ENCODE data around the gene HLF. TPM values are rescaled to one million over a fixed set of nuclear protein-coding genes. Genes with fewer than 3 reads are reported as not detected.
"Not testable (repeated sequence)": the region's sequence is repeated elsewhere in the genome, so short reads cannot be mapped to it uniquely, and the experiment has no call there.

HLF gene
- polyA plus RNA-seq, 1 donor from 2014 or later = not detected

DNA sequence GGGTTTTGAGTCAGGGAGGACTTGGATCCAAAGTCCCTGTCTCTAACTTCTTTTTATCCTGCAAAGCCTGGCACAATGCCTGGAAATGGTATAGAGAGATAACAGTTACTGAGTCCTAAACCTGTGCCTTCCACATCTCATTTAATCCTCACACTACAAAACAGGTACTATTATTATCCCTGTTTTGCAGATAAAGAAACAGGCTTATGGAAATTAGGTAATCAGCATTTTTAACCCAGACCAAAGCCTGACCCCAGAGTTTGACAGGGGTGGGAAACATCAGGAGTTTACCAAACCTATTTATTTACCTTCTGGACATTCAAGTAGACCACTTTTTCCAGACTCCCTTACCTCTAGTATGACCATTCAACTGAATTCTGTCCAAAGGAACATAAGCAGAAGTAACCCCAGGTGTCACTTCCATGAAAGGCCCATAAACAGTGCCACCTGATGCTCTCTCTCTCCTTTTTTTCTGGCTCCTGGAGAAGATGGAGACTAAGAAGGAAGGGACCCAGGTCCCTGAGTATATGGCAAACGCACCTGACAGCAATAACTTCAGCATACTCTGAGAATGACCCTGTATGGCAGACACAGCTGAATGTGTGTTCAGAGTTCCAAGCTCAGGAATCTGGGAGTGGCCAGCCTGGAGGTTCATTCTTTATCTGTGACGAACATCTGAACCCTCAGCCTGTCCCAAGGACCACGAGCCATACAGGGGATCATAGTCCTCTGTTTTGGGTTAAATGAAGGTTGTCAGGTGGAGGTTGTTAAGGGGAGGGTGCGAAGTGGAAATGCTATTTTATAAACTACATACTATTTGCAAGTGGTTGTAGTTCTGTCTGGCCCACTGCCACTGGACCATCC, 62.7 kb downstream of the HLF start:
- Mint-ChIP-seq H3K27me3 (no peaks in the 10 kb centered on the region), H3K4me1 (no peaks in the 10 kb centered on the region), H3K4me3 (no peak overlapping the region), H3K27ac (no peak overlapping the region), H3K9me3 (no peaks in the 10 kb centered on the region), H3K36me3 (no peaks in the 10 kb centered on the region)

- H3K9me3 Mint-ChIP-seq, H3K27me3 Mint-ChIP-seq, H3K4me1 Mint-ChIP-seq, H3K27ac Mint-ChIP-seq, H3K36me3 Mint-ChIP-seq, H3K4me3 Mint-ChIP-seq: not testable (repeated sequence)
These were observed 63.8 kb downstream of the HLF start for GRCh38 chr17:55328514-55328913.

GRCh38 chr17:55330344-55330933, 65.7 kb downstream of the HLF start:
- Mint-ChIP-seq H3K27ac (peak overlapping the region in 1 of 3 donors; percentile 81), H3K4me1 (peaks cover 0 to 2% (median 0%) of the 10 kb centered on the region in 3 donors), H3K27me3 (peaks cover 2% of the 10 kb centered on the region), H3K9me3 (no peaks in the 10 kb centered on the region), H3K4me3 (no peak overlapping the region), H3K36me3 (no peaks in the 10 kb centered on the region)

DNA sequence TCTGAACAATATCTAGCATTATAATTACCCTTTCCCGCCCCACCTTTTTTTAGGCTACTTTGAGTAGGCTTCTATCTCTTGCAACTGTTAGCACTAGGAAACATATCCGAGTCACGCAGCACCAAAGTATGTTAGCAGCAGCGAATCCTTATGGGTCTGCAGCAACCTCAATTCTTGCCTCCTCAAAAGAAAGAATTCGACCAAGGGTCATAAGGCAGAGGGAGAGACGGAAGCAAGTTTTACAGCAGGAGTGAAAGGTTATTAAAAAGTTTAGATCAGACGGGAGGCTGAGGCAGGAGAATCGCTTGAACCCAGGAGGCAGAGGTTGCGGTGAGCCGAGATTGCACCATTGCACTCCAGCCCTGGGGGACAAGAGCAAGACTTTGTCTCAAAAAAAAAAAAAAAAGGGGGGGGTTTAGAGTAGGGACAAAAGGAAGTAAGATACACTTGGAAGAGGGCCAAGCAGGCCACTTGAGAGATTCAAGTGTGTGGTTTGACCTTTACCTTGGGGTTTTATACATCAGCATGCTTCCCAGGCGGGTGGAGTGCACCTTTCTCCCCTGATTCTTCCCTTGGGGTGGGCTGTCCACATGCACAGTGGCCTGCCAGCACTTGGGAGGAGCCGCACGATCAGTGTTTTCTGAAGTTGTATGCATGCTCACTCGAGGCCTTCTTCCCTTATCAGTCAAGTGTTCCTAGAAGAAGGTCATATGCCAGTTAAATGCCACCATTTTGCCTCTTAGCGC, 67.7 kb downstream of the HLF start:
- peaks cover 1% of the 10 kb centered on the region in 3 donors for H3K9me3 Mint-ChIP-seq
- peaks cover 2% of the 10 kb centered on the region for H3K27me3 Mint-ChIP-seq
- H3K36me3 Mint-ChIP-seq = no peaks in the 10 kb centered on the region
- no peak overlapping the region for H3K27ac Mint-ChIP-seq
- H3K4me1 Mint-ChIP-seq = peaks cover 0 to 2% (median 0%) of the 10 kb centered on the region in 3 donors
- no peak overlapping the region for H3K4me3 Mint-ChIP-seq

GRCh38 chr17:55334285-55334684, 69.5 kb downstream of the HLF start:
- Mint-ChIP-seq H3K4me3 (no peak overlapping the region), H3K9me3 (peaks cover 3 to 10% (median 6%) of the 10 kb centered on the region in 3 donors), H3K27ac (no peak overlapping the region), H3K36me3 (no peaks in the 10 kb centered on the region), H3K4me1 (peaks cover 0 to 2% (median 0%) of the 10 kb centered on the region in 3 donors), H3K27me3 (peaks cover 6% of the 10 kb centered on the region)

- Mint-ChIP-seq H3K36me3 (no peaks in the 10 kb centered on the region), H3K4me3 (no peak overlapping the region), H3K27me3 (peaks cover 13% of the 10 kb centered on the region), H3K9me3 (peaks cover 3 to 10% (median 10%) of the 10 kb centered on the region in 3 donors), H3K27ac (no peak overlapping the region), H3K4me1 (peaks cover 0 to 4% (median 0%) of the 10 kb centered on the region in 3 donors)
These were observed 70.3 kb downstream of the HLF start for GRCh38 chr17:55334881-55335540.

GRCh38 chr17:55335625-55336024, 70.9 kb downstream of the HLF start:
- no peaks in the 10 kb centered on the region for H3K36me3 Mint-ChIP-seq
- peaks cover 0 to 4% (median 0%) of the 10 kb centered on the region in 3 donors for H3K4me1 Mint-ChIP-seq
- peaks cover 13% of the 10 kb centered on the region for H3K27me3 Mint-ChIP-seq
- H3K27ac Mint-ChIP-seq = no peak overlapping the region
- H3K9me3 Mint-ChIP-seq = peaks cover 3 to 10% (median 10%) of the 10 kb centered on the region in 3 donors
- H3K4me3 Mint-ChIP-seq = no peak overlapping the region

GRCh38 chr17:55336426-55336825, 71.7 kb downstream of the HLF start:
- Mint-ChIP-seq H3K4me1 (peaks cover 0 to 4% (median 0%) of the 10 kb centered on the region in 3 donors), H3K27me3 (peaks cover 13% of the 10 kb centered on the region), H3K9me3 (peaks cover 3 to 10% (median 10%) of the 10 kb centered on the region in 3 donors), H3K36me3 (no peaks in the 10 kb centered on the region), H3K27ac (no peak overlapping the region), H3K4me3 (no peak overlapping the region)

GRCh38 chr17:55340176-55340575, 75.4 kb downstream of the HLF start:
- H3K27ac Mint-ChIP-seq = no peak overlapping the region
- H3K9me3 Mint-ChIP-seq = peaks cover 3 to 10% (median 10%) of the 10 kb centered on the region in 3 donors
- H3K27me3 Mint-ChIP-seq = peaks cover 11% of the 10 kb centered on the region
- H3K36me3 Mint-ChIP-seq = no peaks in the 10 kb centered on the region
- peaks cover 0 to 2% (median 0%) of the 10 kb centered on the region in 3 donors for H3K4me1 Mint-ChIP-seq
- H3K4me3 Mint-ChIP-seq = no peak overlapping the region

- Mint-ChIP-seq H3K36me3 (no peaks in the 10 kb centered on the region), H3K9me3 (peaks cover 3 to 12% (median 10%) of the 10 kb centered on the region in 3 donors), H3K27me3 (peaks cover 11% of the 10 kb centered on the region), H3K4me3 (no peak overlapping the region), H3K4me1 (peaks cover 0 to 2% (median 0%) of the 10 kb centered on the region in 3 donors), H3K27ac (no peak overlapping the region)
These were observed 75.9 kb downstream of the HLF start for GRCh38 chr17:55340686-55341085.

DNA sequence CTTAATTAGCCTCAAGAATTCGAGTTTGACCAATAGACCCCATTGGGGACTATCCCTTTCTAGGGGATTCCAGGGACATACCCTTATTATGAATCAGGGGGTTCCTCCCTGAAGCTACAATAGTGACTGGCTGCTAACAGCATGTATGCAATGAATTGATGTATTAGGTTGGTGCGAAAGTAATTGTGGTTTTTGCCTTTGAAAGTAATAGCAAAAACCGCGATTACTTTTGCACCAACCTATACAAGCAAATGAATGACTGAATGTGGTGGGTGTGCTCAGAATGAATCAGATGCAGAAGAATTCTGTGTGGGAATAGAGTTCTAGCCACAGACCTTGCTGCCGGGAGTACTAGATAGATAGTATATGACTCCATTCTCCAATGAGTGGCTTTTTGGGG, 76.7 kb downstream of the HLF start:
- H3K27ac Mint-ChIP-seq = no peak overlapping the region
- H3K27me3 Mint-ChIP-seq = peaks cover 11% of the 10 kb centered on the region
- H3K4me1 Mint-ChIP-seq = peaks cover 0 to 2% (median 0%) of the 10 kb centered on the region in 3 donors
- peaks cover 5 to 12% (median 12%) of the 10 kb centered on the region in 3 donors for H3K9me3 Mint-ChIP-seq
- H3K36me3 Mint-ChIP-seq = peaks cover 2% of the 10 kb centered on the region
- no peak overlapping the region for H3K4me3 Mint-ChIP-seq

DNA sequence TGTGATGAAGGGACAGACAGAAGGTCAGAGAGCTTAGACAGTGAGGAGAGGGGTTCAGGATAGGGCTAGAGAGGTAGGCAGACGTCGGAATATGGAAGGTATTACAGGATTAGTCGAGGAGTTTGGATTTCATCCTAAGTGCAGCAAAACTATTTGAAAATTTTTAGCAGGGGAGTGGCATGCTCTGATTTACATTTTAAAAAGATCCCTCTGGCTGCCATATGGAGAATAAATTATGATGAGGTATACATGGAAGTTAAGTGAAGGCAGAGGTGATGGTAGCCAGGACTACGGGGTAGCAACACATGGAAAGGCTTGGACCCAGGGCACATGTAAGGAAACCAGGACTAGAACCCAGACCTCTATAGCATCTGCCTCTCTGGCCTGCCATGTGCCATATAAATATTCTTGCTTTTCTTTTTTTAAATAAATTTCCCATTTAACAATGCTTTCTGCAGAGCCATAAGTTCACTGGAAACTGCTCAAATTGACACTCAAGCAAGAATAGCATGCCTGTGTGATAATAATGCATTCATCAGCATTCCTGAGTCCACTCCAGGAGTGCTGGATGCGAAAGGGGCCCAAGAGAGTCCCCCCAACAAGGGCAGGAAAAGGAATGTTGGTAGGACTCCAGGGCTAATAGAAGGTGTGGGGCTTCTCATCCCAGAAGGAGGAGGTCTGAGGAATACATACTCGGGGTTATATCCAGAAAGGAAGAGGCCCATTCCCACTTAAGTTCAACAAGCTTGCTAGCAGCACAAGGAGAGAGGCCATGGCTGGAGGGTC, 78.2 kb downstream of the HLF start:
- peaks cover 6 to 12% (median 6%) of the 10 kb centered on the region in 3 donors for H3K9me3 Mint-ChIP-seq
- H3K27ac Mint-ChIP-seq = no peak overlapping the region
- peaks cover 0 to 2% (median 0%) of the 10 kb centered on the region in 3 donors for H3K4me1 Mint-ChIP-seq
- H3K4me3 Mint-ChIP-seq = no peak overlapping the region
- peaks cover 11% of the 10 kb centered on the region for H3K27me3 Mint-ChIP-seq
- peaks cover 2% of the 10 kb centered on the region for H3K36me3 Mint-ChIP-seq

DNA sequence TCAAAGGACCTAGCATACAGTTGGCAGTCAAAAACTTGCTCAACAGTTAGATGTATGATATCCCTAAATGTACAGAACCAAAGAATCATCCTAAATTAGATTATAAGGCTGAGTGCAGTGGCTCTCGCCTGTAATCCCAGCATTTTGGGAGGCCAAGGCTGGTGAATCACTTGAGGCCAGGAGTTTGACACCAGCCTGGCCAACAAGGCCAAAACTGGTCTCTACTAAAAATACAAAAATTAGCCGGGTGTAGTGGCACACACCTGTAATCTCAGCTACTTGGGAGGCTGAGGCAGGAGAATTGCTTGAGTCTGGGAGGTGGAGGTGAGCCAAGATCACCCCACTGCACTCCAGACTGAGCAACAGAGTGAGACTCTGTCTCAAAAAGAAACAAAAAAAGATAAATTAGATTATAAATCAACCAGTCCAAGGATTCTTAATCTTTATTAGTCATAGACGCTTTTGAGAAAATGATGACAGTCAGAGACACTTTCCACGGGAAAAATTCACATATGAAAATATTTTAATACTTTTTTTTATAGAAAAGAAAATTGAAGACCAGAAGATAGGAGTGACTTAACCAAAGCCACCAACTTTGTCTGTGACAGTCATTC, 79.2 kb downstream of the HLF start:
- Mint-ChIP-seq H3K4me1 (peaks cover 0 to 5% (median 4%) of the 10 kb centered on the region in 3 donors), H3K36me3 (peaks cover 2% of the 10 kb centered on the region), H3K4me3 (no peak overlapping the region), H3K9me3 (peaks cover 2 to 8% (median 4%) of the 10 kb centered on the region in 3 donors), H3K27me3 (peaks cover 10% of the 10 kb centered on the region), H3K27ac (no peak overlapping the region)

Data from IgD-negative memory B cell (primary cell).